HG03432 (cell line): Measurements from ENCODE around the gene ATG9B.

Source experiments
- ATAC-seq: cut with Tn5 transposase; IDR thresholded peaks from one replicate; pipeline ENCODE4 v1.9.1; 2021; ENCODE audit warnings: mild to moderate bottlenecking, moderate library complexity; ENCODE audit not compliant: unreplicated experiment

The ATG9B gene, protein sequence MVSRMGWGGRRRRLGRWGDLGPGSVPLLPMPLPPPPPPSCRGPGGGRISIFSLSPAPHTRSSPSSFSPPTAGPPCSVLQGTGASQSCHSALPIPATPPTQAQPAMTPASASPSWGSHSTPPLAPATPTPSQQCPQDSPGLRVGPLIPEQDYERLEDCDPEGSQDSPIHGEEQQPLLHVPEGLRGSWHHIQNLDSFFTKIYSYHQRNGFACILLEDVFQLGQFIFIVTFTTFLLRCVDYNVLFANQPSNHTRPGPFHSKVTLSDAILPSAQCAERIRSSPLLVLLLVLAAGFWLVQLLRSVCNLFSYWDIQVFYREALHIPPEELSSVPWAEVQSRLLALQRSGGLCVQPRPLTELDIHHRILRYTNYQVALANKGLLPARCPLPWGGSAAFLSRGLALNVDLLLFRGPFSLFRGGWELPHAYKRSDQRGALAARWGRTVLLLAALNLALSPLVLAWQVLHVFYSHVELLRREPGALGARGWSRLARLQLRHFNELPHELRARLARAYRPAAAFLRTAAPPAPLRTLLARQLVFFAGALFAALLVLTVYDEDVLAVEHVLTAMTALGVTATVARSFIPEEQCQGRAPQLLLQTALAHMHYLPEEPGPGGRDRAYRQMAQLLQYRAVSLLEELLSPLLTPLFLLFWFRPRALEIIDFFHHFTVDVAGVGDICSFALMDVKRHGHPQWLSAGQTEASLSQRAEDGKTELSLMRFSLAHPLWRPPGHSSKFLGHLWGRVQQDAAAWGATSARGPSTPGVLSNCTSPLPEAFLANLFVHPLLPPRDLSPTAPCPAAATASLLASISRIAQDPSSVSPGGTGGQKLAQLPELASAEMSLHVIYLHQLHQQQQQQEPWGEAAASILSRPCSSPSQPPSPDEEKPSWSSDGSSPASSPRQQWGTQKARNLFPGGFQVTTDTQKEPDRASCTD

DNA sequence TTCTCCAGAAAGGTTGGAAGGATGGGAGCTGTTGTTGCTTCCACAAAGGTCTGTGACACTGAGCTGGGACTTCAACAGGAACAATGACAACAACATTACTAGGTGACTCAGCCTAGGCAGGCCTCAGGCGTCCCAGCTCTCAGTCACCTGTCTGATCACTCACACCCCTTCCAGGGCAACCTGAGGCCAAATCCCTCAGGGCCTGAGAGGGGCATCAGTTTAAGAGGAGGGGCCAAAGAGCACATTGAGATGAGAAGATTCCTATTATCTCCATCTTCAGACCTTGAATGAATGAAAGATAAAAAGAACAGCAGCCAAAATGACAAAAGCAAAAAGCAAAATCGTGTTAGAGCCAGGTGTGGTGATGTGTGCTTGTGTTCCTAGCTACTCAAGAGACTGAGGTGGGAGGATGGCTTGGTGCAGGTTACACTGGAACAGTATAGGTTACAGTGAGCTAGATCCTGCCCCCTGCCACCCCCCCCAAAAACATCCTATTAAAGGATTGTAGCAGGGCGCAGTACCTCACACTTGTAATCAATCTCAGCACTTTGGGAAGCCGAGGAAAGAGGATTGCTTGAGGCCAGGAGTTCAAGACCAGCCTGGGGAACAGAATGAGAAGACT lies at the start of gene ATG9B:
TSS of gene ATG9B (minus strand) at position 60 of the 622 bp plus-strand sequence. CDS start 71 bp downstream, outside the sequence.
- no peak for ATAC-seq

DNA sequence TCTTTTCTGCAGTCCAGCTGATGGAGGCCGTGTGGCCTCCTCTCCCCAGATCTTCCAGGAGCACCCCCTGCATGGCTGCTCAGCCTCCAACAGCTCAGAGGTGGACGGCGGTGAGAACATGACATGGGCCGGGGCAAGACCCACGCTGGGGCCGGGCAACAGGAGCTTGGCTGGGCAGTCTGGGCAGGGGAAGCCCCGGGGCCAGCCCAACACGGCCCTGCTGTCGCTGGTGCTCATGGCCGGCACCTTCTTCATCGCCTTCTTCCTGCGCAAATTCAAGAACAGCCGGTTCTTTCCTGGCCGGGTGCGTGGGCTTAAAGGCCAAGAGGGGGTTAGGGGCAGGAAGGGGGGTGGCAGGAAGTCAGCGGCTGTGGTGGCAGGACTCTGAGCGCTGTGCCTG lies 49.7 kb upstream of the ATG9B start:
- ATAC-seq = no peak

DNA sequence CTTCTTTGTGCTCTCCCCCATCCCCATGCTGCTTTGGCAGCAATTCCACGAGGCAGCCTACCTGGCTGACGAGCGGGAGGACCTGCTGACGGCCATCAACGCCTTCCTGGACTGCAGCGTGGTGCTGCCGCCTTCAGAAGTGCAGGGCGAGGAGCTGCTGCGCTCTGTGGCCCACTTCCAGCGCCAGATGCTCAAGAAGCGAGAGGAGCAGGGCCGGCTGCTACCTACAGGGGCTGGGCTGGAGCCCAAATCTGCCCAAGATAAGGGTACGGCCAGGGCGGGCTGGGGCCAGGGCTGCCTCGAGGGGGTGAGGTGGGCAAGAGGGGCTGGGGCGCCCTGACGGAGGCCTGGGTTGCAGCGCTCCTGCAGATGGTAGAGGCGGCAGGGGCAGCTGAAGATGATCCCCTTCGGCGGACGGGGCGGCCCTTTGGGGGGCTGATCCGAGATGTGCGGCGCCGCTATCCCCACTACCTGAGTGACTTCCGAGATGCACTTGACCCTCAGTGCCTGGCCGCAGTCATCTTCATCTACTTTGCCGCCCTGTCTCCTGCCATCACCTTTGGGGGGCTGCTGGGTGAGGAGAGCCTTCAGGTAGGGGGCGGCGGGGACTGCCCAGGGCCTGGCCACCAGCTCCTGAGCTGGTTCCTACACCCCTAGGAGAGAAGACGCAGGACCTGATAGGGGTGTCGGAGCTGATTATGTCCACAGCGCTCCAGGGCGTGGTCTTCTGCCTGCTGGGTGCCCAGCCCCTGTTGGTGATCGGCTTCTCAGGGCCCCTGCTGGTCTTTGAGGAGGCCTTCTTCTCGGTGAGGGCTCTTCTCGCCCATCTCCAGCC lies 47.0 kb upstream of the ATG9B start:
- ATAC-seq = no peak

DNA sequence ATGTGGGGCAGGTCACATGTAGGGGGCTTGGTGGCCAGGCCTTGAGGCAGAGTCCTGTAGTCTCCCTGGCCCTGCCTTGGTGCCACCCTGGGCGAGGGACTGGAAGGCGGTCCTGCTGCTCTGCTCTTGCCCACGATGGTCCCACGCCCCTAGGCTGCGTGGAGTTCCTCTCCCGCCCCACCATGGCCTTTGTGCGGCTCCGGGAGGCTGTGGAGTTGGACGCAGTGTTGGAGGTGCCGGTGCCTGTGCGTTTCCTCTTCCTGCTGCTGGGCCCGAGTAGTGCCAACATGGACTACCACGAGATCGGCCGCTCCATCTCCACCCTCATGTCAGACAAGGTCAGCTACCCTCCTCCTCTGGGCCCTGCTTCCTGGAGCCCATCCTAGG lies 46.3 kb upstream of the ATG9B start:
- ATAC-seq = no peak

DNA sequence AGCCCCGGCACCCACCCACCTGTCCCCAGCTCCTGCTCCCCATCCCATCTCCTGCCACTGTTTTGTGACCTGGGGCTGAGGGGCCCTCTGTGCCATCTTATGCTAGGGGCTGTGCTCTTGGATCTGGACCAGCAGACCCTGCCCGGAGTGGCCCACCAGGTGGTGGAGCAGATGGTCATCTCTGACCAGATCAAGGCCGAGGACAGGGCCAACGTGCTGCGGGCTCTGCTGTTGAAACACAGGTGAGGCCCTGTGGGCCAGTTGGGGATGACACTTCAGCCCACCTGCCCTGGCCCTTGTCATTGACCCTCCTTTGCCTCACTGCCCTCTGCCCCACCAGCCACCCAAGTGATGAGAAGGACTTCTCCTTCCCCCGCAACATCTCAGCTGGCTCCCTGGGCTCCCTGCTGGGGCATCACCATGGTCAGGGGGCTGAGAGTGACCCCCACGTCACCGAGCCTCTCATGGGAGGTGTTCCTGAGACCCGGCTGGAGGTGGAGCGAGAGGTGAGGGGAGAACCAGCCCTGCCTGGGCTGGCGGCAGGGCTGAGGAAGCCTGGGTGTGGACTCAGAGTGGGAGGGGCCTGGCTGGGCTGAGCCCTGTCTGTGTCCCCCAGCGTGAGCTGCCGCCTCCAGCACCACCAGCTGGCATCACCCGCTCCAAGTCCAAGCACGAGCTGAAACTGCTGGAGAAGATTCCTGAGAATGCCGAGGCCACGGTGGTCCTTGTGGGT lies 45.7 kb upstream of the ATG9B start:
- no peak for ATAC-seq

- ATAC-seq = no peak
These were observed 43.9 kb upstream of the ATG9B start for GRCh38 chr7:151068069-151068773.

DNA sequence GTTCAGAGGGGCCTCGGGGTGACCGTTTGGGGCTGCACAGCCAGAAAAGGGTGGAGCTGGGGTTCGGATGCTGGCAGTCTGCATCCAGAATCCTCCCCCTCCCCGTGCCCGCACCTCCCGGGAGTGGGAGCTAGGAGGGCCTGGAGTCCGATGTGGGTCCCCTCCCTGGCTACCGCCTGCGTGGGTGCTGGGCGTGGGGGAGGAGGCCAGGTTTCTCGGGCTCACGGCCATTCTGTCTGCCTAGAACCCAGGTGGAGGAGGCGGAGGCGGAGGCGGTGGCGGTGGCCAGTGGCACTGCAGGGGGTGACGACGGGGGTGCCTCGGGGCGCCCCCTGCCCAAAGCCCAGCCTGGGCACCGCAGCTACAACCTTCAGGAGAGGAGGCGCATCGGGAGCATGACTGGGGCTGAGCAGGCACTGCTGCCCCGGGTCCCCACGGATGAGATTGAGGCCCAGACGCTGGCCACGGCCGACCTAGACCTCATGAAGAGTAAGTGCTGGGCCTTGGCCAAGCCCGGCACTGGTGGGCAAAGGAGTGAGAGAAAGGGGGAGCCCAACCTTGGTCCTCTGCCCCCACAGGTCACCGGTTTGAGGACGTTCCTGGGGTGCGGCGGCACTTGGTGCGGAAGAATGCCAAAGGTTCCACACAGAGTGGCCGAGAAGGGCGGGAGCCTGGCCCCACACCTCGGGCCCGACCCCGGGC lies 42.1 kb upstream of the ATG9B start:
- ATAC-seq = no peak

- no peak for ATAC-seq
These were observed 41.2 kb upstream of the ATG9B start for GRCh38 chr7:151065516-151065915.

- no peak for ATAC-seq
These were observed 40.7 kb upstream of the ATG9B start for GRCh38 chr7:151064993-151065392.

DNA sequence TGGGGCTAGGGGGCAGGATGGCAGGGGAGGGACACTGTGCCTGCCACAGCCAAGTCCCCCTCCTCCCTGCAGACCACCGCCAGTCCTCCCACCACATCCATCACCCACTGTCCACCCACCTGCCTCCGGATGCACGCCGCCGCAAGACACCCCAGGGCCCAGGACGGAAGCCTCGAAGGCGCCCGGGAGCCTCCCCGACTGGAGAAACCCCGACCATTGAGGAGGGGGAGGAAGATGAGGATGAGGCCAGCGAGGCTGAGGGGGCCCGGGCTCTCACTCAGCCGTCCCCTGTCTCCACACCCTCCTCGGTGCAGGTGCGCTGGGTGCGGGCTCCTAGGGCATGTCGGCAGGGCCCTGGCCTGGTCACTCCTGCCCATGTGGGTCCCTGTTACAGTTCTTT lies 40.2 kb upstream of the ATG9B start:
- ATAC-seq = no peak

- no peak for ATAC-seq
These were observed 38.9 kb upstream of the ATG9B start for GRCh38 chr7:151063212-151063561.

GRCh38 chr7:151062399-151063211 lies 38.3 kb upstream of the ATG9B start:
- no peak for ATAC-seq

DNA sequence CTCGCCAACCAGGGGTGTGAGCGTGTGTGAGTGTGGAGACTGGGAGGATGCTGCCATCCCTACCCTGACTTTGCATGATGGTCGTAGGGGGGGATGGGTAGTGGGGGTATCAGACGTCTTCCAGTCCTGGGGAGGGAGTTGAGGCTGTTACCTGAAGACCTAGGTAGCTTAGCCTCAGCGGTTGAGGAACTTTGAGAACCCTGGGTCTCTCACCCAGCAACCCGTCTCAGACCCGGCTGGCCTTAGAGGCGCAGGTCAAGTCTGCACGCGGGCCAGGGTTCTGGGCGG lies 37.8 kb upstream of the ATG9B start:
- no peak for ATAC-seq

GRCh38 chr7:151061213-151062110 lies 37.2 kb upstream of the ATG9B start:
- no peak for ATAC-seq

- ATAC-seq = no peak
These were observed 36.3 kb upstream of the ATG9B start for GRCh38 chr7:151060416-151061212.

- no peak for ATAC-seq
These were observed 35.8 kb upstream of the ATG9B start for GRCh38 chr7:151060113-151060415.
